Astrocyte of the hippocampus (primary cell): ENCODE measurements around the gene EPHB2.

ENCODE experiments used
- DNase-seq: peaks from one replicate; pipeline ENCODE4 v3.0.0; 2011; ENCODE audit warnings: low read depth, low spot score

EPHB2 gene

DNA sequence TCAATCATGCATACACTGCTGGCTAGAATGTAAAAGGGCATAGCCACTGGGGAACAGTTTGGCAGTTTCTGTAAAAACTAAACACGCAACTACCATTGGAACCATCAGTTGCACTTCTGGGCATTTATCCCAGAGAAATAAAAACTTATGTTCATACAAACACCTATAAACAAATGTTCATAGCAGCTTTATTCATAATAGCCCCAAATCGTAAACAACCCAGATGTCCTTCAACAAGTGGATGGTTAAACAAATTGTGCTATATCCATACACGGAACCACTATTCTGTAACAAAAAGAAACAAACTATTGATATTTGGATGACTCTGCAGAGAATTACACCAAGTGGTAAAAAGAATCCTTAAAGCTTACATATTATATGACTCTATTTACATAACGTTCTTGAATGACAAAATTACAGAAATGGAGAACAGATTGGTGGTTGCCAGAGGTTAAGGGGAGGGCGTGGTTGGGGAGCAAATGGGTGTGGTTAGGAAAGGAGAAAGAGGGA lies 239.2 kb downstream of the EPHB2 start:
- no peak for DNase-seq

DNA sequence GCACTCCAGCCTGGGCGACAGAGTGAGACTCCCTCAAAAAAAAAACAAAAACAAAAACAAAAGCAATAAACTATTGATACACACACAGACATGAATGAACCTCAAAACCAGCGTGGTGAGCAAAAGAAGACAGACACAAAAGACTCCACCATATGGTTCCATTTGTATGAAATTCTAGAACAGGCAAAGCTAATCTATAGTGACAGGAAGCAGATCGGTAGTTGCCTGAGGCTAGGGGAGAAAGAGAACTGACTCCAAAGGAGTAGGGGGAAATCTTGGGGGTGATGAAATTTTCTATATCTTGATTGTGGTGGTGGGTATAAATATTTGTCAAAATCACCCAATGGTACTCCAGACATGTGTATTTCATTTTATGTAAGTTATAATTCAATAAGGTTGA lies 241.2 kb downstream of the EPHB2 start:
- no peak for DNase-seq

- DNase-seq = no peak
These were observed 242.0 kb downstream of the EPHB2 start for GRCh38 chr1:22952694-22953056.

DNA sequence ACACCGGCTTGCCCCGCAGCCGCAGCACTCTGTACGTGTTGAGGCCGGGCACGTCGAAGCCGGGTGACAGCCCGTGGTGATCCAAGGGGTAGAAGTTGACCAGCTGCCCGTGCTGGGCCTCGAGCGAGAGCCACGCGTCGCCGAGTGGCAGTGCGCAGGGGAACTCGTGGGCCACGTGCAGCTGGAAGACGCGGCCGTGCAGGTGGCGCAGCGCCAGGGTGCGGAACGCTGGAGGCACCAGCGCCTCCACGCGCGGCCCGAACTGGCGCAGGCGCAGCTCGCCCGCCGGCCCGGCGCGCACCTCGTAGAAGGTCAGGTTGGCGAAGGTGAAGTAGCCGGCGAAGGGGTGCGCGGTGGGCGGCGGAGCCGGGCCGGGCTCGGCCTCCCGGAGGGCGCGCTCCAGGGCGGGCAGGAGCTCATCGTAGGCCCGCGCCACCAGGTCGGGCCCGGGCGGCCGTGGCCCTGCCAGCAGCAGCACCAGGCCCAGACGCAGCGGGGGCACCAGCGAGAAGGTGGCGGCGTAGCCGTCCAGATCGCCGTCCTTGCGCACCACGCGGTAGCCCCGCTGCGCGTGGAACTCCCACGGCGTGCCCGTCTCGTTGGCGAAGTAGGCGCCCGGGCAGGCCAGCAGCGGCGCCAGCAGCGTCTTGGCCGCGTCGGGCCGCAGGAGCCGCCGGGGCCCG lies 242.6 kb downstream of the EPHB2 start:
- peak; percentile 26 for DNase-seq

GRCh38 chr1:22953740-22954141 lies 243.1 kb downstream of the EPHB2 start:
- no peak for DNase-seq

GRCh38 chr1:22955146-22955545 lies 244.5 kb downstream of the EPHB2 start:
- DNase-seq = no peak

- no peak for DNase-seq
These were observed 246.4 kb downstream of the EPHB2 start for GRCh38 chr1:22957066-22957465.

- DNase-seq = no peak
These were observed 247.9 kb downstream of the EPHB2 start for GRCh38 chr1:22958556-22958955.

DNA sequence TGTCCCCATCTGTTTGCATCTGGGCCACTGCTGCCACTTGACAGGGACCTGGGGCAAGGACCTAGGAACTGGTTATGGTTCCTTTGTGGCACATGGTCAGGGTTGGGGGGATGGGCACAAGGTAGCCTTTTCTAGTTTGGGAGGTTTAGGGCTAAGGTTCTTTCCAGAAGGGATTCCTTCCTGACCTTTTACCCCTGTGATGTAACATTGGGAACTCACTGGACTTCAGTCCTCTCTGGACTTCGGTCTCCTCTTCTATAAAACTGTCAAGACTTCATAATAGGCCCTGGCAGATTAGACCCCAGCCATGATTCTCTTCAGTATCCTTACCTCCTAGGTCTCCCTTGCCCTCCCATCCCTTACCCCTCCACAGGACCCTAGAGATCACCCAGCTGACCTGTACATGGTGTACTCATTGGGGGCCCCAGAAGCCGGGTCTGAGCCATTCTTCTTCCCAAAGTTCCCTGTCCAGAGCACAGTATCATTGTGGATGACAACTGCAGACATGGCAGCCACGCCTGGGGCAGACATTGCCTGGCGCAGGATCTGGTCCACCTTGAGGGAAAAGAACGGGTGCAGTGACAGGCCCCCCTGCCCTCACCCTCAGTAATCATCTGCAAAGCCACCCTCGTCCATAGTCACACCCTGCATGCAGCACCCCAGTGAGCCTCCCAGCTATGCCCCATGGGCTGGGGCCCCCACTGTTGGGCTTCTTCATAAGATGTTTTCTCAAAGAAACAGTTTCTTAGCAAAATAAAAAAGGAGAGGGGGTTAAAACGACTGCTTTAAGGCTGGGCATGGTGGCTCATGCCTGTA lies 249.1 kb downstream of the EPHB2 start:
- DNase-seq = no peak

GRCh38 chr1:22962558-22962957 lies 251.9 kb downstream of the EPHB2 start:
- no peak for DNase-seq

- no peak for DNase-seq
These were observed 252.5 kb downstream of the EPHB2 start for GRCh38 chr1:22963044-22963677.

GRCh38 chr1:22966309-22966708 lies 255.7 kb downstream of the EPHB2 start:
- no peak for DNase-seq

DNA sequence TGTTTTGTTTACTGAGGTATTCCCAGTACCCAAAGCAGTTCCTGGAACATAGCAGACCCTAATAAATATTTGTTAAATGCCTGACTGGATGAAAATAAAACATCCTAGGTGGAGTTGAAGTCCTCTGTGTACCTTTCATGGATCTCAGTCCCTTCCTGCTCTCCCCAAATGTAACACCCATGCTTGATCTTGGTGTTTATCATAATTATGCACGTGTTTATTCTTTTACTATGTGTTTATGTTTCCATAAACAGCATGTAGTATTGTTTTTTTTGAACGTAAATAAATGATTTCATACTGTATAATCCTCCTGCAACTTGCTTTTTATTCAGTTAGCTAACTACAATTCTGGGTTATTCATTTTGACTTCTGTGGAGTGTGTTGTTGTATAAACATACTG lies 257.2 kb downstream of the EPHB2 start:
- no peak for DNase-seq

DNA sequence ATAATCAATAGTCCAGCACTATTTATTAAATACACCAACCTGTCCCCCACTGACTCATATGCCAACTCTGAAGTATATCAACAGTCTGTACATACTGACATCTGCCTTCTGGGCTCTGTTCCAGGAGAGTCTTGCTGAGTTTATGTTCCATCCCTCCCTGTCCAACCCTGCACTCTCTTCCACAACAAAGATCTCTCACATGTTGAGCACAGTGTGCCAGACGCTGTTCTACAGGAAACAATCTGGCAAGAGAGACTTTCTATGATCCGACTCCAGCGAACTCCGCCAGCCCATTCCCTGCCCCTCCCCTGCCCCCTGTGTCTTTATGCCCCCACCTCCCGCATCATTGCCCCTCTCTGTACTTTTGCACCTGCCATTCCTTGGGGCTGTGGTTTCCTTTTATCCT lies 258.7 kb downstream of the EPHB2 start:
- peak; percentile 53 for DNase-seq

DNA sequence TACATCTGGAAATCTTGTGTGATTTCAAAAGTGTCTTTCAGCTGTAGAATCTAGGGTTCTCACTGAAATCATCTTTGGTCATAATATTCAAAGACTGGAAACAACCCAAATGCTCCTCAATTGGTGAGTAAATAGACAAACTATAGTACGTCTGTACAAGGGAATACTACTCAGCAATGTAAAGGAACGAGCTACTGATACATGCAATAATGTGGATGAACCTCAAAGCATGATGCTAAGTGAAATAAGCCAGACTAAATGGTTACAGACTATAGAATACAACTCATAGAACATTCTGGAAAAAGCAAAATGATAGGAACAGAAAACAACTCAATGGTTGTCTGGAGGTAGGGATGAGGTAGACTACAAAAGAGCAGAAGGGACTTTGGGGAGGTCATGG lies 259.5 kb downstream of the EPHB2 start:
- no peak for DNase-seq
